Peyer's patch (tissue), 4 donors: ENCODE measurements around the gene PACSIN2.

Source experiments
- POLR2A ChIP-seq, 2 donors: fragments of 450-650 bp; IDR thresholded peaks; one replicate each; pipeline ENCODE4 v1.5.1; 2017; ENCODE audit warnings: antibody characterized with exemption in 2 of 2, mild to moderate bottlenecking in 2 of 2, moderate library complexity in 2 of 2
- TF ChIP-seq, protein P1 (sequence below), 6 experiments: fragments of 450-650 bp in 4 of 6; fragments of 200-600 bp in 2 of 6; sonication (generic) in 1 of 6; IDR thresholded peaks; one replicate each; pipeline ENCODE4 v1.5.1; 2017 to 2019; ENCODE audit warnings: antibody characterized with exemption in 6 of 6, mild to moderate bottlenecking in 3 of 6, moderate library complexity in 1 of 6

DNA sequence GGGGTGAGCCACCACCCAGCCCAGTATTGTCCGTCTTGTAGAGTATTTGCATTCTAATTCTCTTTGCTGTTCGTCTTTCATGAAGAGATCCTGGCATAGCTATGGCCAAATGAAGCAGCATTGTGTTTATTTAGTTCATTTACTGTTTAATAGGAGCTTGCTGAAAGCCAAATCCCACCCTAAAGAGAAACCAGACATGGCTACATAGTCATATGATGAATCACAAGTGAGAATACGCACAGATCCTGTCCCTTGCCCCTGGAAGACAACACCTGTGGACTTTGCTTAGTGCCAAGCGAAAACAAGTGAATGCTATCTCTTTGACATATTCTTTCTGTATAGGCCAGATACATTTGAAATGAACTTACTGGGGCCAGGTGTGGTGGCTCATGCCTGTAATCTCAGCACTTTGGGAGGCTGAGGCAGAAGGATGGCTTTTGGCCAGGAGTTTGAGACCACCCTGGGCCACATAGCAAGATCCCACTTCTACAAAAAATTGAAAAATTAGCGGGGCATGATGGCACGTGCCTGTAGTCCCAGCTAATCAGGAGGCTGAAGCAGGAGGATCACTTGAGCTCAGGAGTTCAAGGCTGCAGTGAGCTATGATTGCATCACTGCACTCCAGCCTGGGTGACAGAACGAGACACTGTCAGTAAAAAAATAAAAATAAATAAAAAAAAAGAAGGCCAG is 152.8 kb downstream of the PACSIN2 start:
- TF ChIP-seq, protein P1, sequence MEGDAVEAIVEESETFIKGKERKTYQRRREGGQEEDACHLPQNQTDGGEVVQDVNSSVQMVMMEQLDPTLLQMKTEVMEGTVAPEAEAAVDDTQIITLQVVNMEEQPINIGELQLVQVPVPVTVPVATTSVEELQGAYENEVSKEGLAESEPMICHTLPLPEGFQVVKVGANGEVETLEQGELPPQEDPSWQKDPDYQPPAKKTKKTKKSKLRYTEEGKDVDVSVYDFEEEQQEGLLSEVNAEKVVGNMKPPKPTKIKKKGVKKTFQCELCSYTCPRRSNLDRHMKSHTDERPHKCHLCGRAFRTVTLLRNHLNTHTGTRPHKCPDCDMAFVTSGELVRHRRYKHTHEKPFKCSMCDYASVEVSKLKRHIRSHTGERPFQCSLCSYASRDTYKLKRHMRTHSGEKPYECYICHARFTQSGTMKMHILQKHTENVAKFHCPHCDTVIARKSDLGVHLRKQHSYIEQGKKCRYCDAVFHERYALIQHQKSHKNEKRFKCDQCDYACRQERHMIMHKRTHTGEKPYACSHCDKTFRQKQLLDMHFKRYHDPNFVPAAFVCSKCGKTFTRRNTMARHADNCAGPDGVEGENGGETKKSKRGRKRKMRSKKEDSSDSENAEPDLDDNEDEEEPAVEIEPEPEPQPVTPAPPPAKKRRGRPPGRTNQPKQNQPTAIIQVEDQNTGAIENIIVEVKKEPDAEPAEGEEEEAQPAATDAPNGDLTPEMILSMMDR (IDR thresholded peaks at IDR 0.05) = no peak
- TF ChIP-seq POLR2A (IDR thresholded peaks at IDR 0.05) = no peak
